GM12801 (cell line): ENCODE results near the gene PDLIM7.

Experiments used
- CTCF ChIP-seq: IDR thresholded peaks from one replicate; pipeline ENCODE4 v1.5.1; 2011; ENCODE audit warnings: control low read depth; ENCODE audit not compliant: insufficient read length; ENCODE audit errors: extremely low read depth

The PDLIM7 gene

GRCh38 chr5:177520916-177521513 lies 23.6 kb upstream of the PDLIM7 start:
- TF ChIP-seq CTCF, result no peak

DNA sequence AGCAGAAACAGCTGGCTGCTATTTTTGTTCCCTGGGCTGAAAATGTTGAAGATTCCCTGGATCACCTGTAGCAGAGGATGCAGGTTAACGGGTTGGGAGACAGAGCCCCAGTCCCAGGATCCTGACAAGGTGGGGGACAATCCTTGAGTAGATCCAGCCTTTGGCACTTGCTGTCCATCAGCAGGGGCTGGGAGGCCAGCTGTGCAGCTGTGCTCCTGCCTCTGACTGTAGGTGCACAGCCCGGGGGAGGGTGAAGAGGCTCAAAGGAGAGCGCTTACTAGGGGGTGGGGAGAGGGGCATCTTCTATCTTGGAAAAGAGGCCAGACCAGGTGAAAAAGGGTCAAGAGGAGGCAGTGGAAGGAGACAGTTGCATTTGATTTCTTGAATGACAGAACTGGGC lies 22.9 kb upstream of the PDLIM7 start:
- no peak for TF ChIP-seq CTCF

DNA sequence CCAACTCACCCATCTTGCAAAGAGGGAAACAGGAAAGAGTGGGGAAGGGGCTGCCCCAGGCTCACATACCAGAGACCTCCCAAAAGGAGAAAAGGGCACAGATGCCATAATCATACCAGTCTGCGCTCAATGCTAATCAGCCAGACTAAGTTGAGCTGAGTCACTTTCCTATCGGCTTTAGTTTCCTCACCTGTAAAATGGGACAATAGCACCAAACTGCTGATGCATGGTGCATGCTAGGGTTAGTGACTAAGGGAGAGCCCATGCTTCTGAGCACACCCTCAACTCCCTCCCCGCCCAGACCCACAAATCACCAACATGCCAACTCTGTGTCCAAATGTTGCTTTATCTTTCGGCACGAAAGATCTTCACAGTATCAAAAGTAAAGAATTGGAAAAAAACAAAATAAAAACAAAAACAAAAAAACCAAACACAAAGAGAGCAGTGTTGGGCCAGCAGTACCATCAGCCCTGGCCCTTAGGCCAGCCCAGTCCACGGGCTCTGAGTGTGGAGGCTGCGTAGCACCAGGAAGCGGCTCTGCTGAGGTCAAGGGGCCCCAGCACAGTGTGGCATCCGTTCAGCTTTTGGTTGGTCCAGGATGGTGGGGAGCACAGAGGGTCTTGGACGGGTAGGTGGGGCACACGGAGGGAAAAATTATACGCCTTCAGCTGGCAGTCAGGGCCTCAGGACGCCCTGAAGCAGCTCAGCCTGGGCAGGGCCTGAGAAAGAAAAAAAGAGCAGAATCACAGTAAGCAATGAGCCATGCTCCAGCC lies 22.2 kb upstream of the PDLIM7 start:
- no peak for TF ChIP-seq CTCF

DNA sequence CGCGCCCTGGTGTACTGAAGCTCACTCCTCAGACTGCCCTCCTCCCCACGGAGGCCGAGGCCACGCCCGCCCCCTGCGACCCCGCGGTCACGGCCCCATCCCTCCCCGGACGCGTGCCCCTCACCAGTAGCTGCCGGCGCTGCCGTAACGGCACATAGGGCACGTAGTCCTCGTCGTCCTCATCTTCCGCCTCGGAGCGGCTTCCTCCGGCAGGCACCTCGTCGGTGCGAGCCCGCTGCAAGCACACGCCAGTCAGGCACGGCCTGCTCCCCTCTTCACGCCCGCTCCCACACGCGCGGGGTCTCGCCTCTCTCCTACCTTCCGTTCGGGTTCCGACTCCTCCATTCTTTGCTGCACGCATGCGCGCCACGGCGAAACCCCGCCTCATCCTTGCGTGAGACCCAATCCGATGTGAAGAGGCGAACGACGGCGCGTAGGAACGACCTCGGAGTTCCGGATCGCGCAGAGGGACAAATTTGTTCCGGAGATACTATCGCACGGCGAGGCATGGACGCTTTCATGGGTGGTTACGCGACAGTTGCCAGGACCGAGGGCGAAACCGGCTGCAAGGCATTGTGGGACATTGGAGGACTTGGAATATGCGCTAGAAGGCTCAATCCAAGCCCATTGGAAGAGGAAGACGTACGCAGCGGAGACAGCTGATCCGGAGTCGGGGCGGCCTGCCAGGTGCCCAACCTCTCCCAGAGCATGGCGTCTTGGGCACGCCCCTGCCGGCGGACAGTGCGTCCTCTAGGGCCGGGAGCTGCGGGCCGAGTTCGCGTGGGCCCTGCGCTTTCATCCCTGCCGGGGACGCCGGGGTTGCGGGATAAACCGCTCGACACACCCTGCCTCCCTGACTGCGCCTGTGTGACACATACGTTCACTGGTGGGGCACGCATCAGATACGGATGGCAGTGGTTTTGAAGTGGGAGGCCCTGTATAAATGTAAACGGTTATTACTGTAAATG lies 19.5 kb upstream of the PDLIM7 start, which contains the start of gene DDX41:
Gene DDX41 (minus strand): TSS at position 361 of the 968 bp plus-strand sequence. CDS start 16 bp downstream, at position 345.
- no peak for TF ChIP-seq CTCF

- TF ChIP-seq CTCF, result no peak
Measured at GRCh38 chr5:177515580-177515979, 18.2 kb upstream of the PDLIM7 start.

DNA sequence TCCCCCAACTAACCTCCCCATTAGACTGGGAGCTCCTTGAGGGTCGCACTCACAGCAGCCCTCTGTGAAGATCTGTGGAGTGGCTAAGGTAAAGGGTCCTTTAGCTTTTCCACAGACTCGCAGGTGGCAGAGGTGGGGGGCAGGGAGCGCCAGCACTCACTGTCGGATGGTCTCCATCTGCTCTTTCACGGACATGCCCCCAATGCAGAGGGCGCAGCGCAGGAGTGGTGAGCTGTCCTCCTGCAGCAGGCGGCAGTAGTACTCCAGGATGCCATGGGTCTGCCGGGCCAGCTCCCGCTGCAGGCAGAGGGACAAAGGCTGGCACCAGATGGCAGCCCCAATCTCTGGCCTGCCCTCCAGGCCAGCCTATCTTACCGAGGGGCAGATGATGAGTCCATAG lies 17.1 kb upstream of the PDLIM7 start:
- no peak for TF ChIP-seq CTCF

DNA sequence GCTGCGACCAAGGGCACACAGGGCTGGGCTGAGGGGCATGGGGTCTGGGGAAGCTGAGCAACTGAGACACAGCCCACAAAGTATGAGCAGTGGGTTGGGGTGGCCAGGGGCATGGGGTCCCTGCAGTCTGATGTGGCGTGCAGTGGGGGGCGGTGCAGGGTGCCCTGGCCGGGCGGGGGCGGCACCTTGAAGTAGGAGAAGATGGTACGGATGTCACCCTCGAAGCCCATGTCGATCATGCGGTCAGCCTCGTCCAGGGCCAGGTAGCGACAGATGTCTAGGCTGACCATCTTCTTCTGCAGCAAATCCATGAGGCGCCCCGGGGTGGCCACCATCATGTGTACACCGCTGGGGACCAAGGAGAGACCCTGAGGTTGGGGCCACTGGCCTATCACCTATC lies 16.1 kb upstream of the PDLIM7 start:
- TF ChIP-seq CTCF, result no peak
